Measurements from ENCODE around the gene TAS2R9.
"Not testable (repeated sequence)": the region's sequence is repeated elsewhere in the genome, so short reads cannot be mapped to it uniquely, and the experiment has no call there.

The TAS2R9 gene

GRCh38 chr12:10810068-10810467 lies at the start of gene TAS2R9:
Gene TAS2R9, minus strand, starts transcription at chr12:10810168. Its CDS starts 93 bp downstream, at chr12:10810075.
- no peak for DNase-seq (ENCODE audit: low read depth, low spot score)

- DNase-seq (ENCODE audit: low read depth, low spot score): no peak
Observed at GRCh38 chr12:10855807-10856206, 45.8 kb upstream of the TAS2R9 start.

DNA sequence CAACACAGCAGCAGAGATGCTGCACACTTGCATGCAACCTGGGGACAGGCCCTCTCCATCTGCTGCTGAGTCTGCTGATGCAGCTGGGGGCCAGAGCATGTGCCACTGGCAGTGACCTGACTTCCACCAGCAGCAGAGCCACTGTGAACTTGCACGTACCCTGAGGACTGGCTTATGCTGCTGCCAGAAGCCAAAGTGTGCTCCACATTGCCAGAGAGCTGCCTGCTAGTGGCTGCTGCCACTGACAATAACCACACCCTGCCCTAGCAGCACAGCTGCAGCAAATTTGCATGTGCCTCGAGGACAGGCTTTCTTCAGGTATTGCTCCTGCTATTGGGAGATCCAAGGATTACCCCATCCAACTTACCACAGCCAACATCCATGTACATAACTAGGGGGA lies 43.8 kb upstream of the TAS2R9 start:
- no peak for DNase-seq (ENCODE audit: low read depth, low spot score)

DNA sequence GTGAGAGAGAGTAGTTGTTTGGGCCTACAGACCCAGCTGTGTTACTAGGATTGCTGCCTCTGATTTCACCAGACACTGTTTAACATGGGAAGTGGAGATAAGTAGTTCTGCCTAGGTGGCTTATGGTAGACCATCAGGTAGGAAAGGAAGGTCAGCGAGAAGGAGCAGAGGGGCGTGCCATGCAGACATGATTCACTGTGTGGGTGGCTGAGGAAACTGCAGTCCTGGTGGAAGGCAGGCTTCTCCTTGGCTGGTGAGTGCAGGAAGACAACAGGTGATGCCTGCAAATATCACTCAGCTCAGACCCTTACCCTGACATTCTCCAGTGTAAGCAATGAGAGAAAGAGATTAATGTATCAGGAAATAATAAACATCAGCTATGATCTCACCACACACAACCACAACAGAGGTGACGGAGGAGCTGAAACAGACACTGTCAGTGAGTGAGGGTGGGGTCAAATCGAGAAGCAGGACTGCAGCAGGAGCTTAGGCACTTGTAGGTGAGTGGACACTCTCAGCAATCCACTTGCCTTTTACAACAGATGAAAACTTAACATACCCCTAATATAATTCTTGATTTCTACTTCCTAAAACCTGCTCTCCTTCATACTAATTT lies 41.4 kb upstream of the TAS2R9 start:
- DNase-seq (ENCODE audit: low read depth, low spot score): no peak

DNA sequence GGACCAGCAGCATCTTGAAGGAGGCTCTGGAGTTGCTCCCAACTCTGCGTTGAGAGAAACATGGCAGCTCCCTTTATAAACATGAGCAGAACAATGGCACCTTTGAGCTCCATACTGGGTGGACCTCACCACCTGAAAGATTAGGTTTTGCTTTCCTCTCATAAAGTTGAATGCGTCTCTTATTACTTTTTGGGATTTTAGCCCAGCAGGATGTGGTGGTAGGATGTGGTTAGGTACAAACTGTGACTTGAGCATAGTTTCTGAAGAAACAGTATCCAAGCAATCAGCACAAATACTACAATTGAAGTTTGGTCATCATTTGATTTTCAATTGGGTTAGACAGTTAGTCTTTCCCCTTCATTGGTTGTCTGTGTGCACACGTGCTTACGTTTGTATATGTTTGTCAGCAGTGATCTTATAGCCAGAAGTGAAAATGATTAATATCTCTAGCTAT lies 39.5 kb upstream of the TAS2R9 start, which contains the start of gene PRR4:
PRR4 (minus strand) TSS at position 51 of the 454 bp plus-strand sequence; CDS start at position 13, 38 bp downstream.
- no peak for DNase-seq (ENCODE audit: low read depth, low spot score)

- DNase-seq (ENCODE audit: low read depth, low spot score): no peak
Observed at GRCh38 chr12:10847744-10848143, 37.8 kb upstream of the TAS2R9 start.

DNA sequence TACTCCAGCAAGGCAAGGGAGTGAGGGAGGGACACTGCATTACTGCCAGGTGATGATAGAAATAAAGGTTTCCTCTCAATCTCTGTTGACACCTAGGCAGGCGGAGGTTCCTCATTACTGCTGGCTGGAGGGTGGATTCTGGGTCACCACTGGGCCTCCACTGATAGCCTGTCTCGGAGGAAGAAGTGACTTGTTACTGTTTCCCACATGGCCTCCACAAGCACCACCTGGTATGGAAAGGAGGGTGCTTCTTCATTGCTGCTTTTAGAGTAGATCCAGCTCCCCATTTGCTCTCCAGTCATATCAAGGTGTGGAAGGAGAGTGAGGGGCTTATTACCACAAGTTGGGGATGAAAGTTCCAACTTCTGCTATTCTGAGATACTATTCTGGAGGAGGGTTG lies 32.9 kb upstream of the TAS2R9 start:
- DNase-seq (ENCODE audit: low read depth, low spot score): no peak

DNA sequence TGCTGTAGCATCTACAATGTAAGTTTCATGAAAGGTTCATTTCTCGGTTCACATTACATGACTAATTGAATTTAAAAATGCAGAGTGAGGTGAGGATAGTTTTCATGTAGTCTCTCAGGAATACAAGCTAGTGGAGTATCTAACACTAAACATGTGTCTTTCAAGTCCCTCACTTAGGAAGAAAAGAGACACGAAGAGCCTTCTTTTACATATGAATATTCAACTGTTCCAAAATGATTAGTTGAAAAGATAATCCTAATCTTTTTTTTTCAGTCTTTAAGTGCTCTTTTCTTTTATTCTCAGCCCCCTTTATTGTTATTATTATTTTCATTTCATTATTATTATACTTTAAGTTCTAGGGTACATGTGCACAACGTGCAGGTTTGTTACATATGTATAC lies 28.5 kb upstream of the TAS2R9 start:
- DNase-seq (ENCODE audit: low read depth, low spot score): no peak

DNA sequence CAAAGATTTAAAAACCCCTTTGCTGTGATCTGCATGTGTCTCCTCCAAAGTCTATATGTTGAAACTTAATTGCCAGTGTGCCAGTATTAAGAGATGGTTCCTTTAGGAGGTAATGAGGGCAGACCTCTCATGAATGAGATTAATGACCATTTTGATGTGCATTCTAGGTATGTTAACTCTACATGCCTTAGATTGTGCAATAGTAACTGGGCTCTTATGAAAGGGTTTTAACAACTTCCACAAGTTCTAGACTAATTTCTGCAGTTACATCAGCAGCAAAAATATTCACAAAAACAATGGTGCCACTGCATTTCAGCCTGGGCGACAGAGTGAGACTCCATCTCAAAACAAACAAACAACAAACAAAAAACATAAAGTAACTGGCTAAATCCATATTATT lies 20.0 kb upstream of the TAS2R9 start:
- DNase-seq (ENCODE audit: low read depth, low spot score): no peak

GRCh38 chr12:10826258-10826657 lies 16.3 kb upstream of the TAS2R9 start, which contains the start of gene TAS2R10:
Gene TAS2R10, minus strand, starts transcription at chr12:10826358. Its CDS starts 89 bp downstream, at chr12:10826269.
- no peak for DNase-seq (ENCODE audit: low read depth, low spot score)

DNA sequence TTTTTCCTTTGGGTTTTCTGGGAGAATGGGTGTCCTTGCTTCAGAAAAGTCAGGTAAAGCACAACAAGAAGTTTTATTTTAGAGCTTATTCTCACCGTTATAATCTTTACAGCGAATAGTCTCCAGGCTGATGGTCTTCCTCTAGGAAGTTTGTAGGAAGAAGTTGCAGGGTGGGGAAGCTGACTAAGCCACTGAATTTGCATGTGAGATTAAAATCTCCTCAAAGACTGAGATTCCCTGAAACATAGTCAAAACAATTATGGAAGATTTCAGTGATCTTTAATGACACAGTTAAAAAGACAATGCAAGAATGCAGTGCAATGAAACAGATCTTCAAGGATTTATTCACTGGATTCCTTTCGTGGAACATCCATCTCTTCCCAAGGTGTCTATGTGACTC lies 15.0 kb upstream of the TAS2R9 start:
- no peak for DNase-seq (ENCODE audit: low read depth, low spot score)

DNA sequence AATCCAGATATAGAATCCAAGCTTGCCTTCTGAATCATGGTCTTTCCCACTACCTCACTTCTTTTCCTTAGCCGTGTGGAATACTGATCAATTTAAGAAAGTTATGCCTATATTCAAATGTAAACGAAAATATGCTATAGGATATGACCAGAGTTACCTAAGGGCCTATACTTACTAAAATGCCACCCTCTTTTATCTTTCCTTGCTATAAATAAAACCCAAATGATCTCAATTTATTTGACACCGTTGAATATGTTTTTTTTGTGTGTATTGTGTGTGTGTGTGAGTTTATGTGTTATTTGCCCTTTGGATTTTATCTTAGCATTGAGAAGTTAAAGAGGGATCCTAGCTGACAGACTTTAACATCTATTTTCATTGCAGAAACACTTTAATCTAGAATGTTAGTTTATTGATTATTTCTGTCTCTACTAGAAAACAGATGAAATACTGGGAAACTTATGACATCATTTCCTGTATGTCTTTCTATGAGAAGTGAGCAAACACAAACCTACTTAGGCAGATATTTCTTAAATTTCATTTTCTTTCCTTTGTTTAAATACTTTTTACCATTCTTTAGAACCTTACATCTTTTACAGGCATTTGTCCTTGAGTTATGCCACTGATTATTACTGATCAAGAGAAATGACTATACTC lies 2.0 kb upstream of the TAS2R9 start:
- DNase-seq (ENCODE audit: low read depth, low spot score): no peak

GRCh38 chr12:10807186-10807585 lies 2.8 kb downstream of the TAS2R9 start, which contains the start of gene TAS2R8:
Gene TAS2R8, minus strand, starts transcription at chr12:10807286. Its CDS starts 306 bp downstream, at chr12:10806980.
- no peak for DNase-seq (ENCODE audit: low read depth, low spot score)

DNA sequence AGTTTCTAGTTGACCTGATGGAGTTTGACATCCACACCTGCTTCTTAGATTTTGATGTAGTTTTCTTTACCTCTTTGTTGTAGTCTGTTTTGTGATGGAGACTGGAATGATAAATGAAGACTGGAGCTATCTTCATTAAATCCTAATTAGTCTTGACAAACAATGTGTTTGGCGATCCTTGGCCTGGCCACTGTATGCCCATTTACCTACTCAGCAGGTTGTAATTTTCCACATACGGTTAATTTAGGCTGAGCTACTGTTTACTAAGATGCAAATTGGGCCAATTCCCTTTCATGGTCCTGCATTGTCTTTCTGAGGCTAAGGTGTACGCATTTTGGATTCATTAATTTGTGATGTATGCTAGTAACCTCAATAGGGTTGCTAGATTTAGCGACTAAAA lies 7.4 kb downstream of the TAS2R9 start, which contains the start of gene TAS2R7:
TAS2R7 (minus strand) TSS at position 41 of the 400 bp plus-strand sequence. CDS start 57 bp downstream, outside the sequence.
- DNase-seq (ENCODE audit: low read depth, low spot score): no peak

- DNase-seq (ENCODE audit: low read depth, low spot score): no peak
Observed at GRCh38 chr12:10801741-10802140, 8.2 kb downstream of the TAS2R9 start.

GRCh38 chr12:10794222-10794621 lies 15.7 kb downstream of the TAS2R9 start:
- DNase-seq (ENCODE audit: low read depth, low spot score): no peak

GRCh38 chr12:10791769-10792168 lies 18.2 kb downstream of the TAS2R9 start:
- DNase-seq (ENCODE audit: low read depth, low spot score): not testable (repeated sequence)

- DNase-seq (ENCODE audit: low read depth, low spot score): no peak
Observed at GRCh38 chr12:10783252-10783651, 26.7 kb downstream of the TAS2R9 start.

DNA sequence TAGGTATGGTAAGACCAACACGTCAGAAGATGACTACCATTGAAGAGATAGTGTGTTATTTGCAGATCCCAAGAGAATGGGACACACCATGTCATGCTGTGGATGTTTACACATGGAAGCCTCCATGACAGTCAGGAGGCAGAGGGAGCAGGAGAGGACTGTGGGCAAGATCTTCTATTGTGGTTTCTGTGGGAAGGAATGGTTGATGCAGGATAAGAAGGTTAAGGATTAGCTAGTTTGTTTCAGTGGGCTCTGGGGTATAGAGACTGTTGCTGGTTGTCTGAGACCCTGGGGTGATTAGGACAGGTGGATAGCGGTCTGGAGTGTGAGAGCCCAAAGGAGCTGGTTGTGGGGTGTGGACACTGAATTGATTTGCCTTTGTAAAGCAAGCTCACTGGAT lies 30.9 kb downstream of the TAS2R9 start:
- no peak for DNase-seq (ENCODE audit: low read depth, low spot score)

- DNase-seq (ENCODE audit: low read depth, low spot score): no peak
Observed at GRCh38 chr12:10771132-10771733, 38.7 kb downstream of the TAS2R9 start.

DNA sequence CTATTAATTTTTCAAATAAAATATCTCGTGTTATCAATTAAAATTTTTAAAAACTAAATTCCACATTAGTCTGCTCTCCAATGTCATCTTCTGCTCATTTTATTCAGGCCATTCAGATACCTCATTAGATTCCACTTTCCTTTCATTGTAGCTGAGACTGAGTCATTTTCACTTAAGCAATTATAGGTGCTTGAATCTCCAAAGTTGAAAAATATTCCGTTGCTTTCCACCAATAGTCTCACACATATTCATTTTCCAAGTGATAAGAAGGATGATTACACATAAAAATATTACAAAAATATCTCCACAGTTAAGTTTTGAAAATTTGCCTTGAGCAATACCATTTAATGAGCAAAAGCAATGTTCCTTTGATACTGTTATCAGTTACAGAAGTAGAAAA lies 50.3 kb downstream of the TAS2R9 start:
- DNase-seq (ENCODE audit: low read depth, low spot score): no peak
